HG02981 (cell line): ENCODE data around the gene KLRF2.

Experiments used
- ATAC-seq: cut with Tn5 transposase; IDR thresholded peaks from one replicate; pipeline ENCODE4 v1.9.1; 2021; ENCODE audit warnings: mild to moderate bottlenecking, moderate library complexity; ENCODE audit not compliant: unreplicated experiment

The KLRF2 gene

GRCh38 chr12:9933958-9934357 is 52.7 kb downstream of the KLRF2 start:
- no peak for ATAC-seq

GRCh38 chr12:9935026-9935425 is 53.7 kb downstream of the KLRF2 start:
- no peak for ATAC-seq

GRCh38 chr12:9936591-9936990 is 55.3 kb downstream of the KLRF2 start:
- ATAC-seq = no peak

GRCh38 chr12:9940375-9940774 is 59.1 kb downstream of the KLRF2 start:
- no peak for ATAC-seq

- ATAC-seq = no peak
Observed at GRCh38 chr12:9941838-9942237, 60.5 kb downstream of the KLRF2 start.

GRCh38 chr12:9943240-9943639 is 62.0 kb downstream of the KLRF2 start:
- no peak for ATAC-seq

- no peak for ATAC-seq
Observed at GRCh38 chr12:9944391-9944790, 63.1 kb downstream of the KLRF2 start.
